Endothelial cell of umbilical vein (primary cell): ENCODE results near the gene PTGS1. TPM values are rescaled to one million over a fixed set of nuclear protein-coding genes. Genes with fewer than 3 reads are reported as not detected.

Experiments used
- BruUV-seq: library from RNA; stranded (reverse); fragments of 400-500 nt; replicated peaks from 2 replicates; lab custom pipeline; 2021; lab: Mats Ljungman, UMichigan
- CTCF ChIA-PET: fragments of 300-600, 350-600 bp; sonication (Branson Sonifier 250); formaldehyde crosslinking; loops from one replicate; lab custom pipeline; 2021; ENCODE audit warnings: antibody characterized with exemption, inconsistent platforms; lab: Charles Lee
- POLR2A ChIA-PET: fragments of 300-600, 350-600 bp; sonication (Branson Sonifier 250); formaldehyde crosslinking; loops from one replicate; lab custom pipeline; 2021; ENCODE audit warnings: antibody characterized with exemption, inconsistent platforms; lab: Charles Lee
- DNase-seq: peaks from one replicate; pipeline ENCODE4 v3.0.0-alpha.2; 2011; ENCODE audit warnings: low read depth, low spot score
- FAIRE-seq: peaks from 2 replicates; lab custom pipeline; 2011; peaks lifted over from hg19 to GRCh38; lab: Jason Lieb, UNC
- H2AFZ ChIP-seq: 2 replicates; pipeline ENCODE4 v1.6.0; 2012; ENCODE audit warnings: low read depth, low read length, control low read depth, inconsistent platforms
- H3K27ac ChIP-seq: 2 replicates; pipeline ENCODE4 v1.5.1; 2011; ENCODE audit warnings: low read depth, mild to moderate bottlenecking, control low read depth, low read length, moderate library complexity; ENCODE audit not compliant: insufficient read depth
- H3K27me3 ChIP-seq, 2 experiments: 2 replicates each; pipeline versions ENCODE4 v1.6.0 to v1.6.1; 2011; ENCODE audit warnings: low read length in 2 of 2, mixed read lengths in 1 of 2; ENCODE audit not compliant: control insufficient read depth in 2 of 2, insufficient read depth in 2 of 2
- H3K36me3 ChIP-seq, 2 experiments: 2 replicates in 1 of 2; 3 replicates in 1 of 2; pipeline ENCODE4 v1.5.1; 2011; ENCODE audit warnings: low read length in 2 of 2, mild to moderate bottlenecking in 1 of 2, moderate library complexity in 1 of 2; ENCODE audit not compliant: control insufficient read depth in 2 of 2, insufficient read depth in 2 of 2; ENCODE audit errors: extremely low read depth in 1 of 2
- H3K4me1 ChIP-seq: 3 replicates; pipeline ENCODE4 v1.5.1; 2011; ENCODE audit warnings: mild to moderate bottlenecking, low read length; ENCODE audit not compliant: control insufficient read depth, insufficient read depth; ENCODE audit errors: extremely low read depth
- H3K4me2 ChIP-seq: 2 replicates; pipeline ENCODE4 v1.6.1; 2011; ENCODE audit warnings: low read length, control low read depth, mixed read lengths; ENCODE audit not compliant: insufficient read depth
- H3K4me3 ChIP-seq, 3 experiments: fragments of 200-600 bp in 1 of 3; sonication (generic), shearing (Covaris generic) in 1 of 3; replicated peaks in 1 of 3; 2 replicates each; pipeline ENCODE4 v1.5.1; 2011 to 2016; ENCODE audit warnings: control low read depth in 3 of 3, low read length in 3 of 3, mild to moderate bottlenecking in 2 of 3, inconsistent platforms in 1 of 3, low read depth in 1 of 3, moderate library complexity in 1 of 3; ENCODE audit not compliant: insufficient read depth in 1 of 3
- H3K79me2 ChIP-seq: 2 replicates; pipeline ENCODE4 v1.6.0; 2012; ENCODE audit warnings: low read length, inconsistent platforms; ENCODE audit not compliant: control insufficient read depth, insufficient read depth
- H3K9ac ChIP-seq: replicated peaks from 2 replicates; pipeline ENCODE3; 2011; ENCODE audit warnings: low read length, control low read depth; ENCODE audit not compliant: insufficient read depth; ENCODE audit errors: extremely low read depth
- H3K9me1 ChIP-seq: replicated peaks from 3 replicates; pipeline ENCODE4 v1.6.0; 2011; ENCODE audit warnings: mild to moderate bottlenecking, low read length; ENCODE audit not compliant: control insufficient read depth, insufficient read depth; ENCODE audit errors: extremely low read depth
- H3K9me3 ChIP-seq: replicated peaks from 2 replicates; pipeline ENCODE4 v1.5.1; 2012; ENCODE audit warnings: low read length, inconsistent platforms; ENCODE audit not compliant: control insufficient read depth, insufficient read depth
- H4K20me1 ChIP-seq: replicated peaks from 2 replicates; pipeline ENCODE3; 2011; ENCODE audit warnings: mild to moderate bottlenecking, low read length; ENCODE audit not compliant: control insufficient read depth, insufficient read depth; ENCODE audit errors: extremely low read depth
- EZH2 ChIP-seq: IDR thresholded peaks from 2 replicates; pipeline ENCODE4 v1.6.1; 2012; ENCODE audit warnings: borderline replicate concordance, low read depth, mild to moderate bottlenecking, moderate library complexity, low read length, inconsistent platforms; ENCODE audit not compliant: severe bottlenecking
- GATA2 ChIP-seq: IDR thresholded peaks from 2 replicates; pipeline ENCODE4 v1.7.0; 2011; ENCODE audit warnings: low read depth, mild to moderate bottlenecking, moderate library complexity, mixed read lengths, low read length; ENCODE audit not compliant: insufficient read length, insufficient read depth
- JUN ChIP-seq: IDR thresholded peaks from 2 replicates; pipeline ENCODE4 v1.6.1; 2011; ENCODE audit warnings: borderline replicate concordance, low read depth; ENCODE audit not compliant: insufficient read length, insufficient read depth
- MYC ChIP-seq: IDR thresholded peaks from one replicate; pipeline ENCODE4 v1.6.1; 2011; ENCODE audit warnings: mild to moderate bottlenecking, low read depth, low read length
- POLR2A ChIP-seq: IDR thresholded peaks from 2 replicates; pipeline ENCODE4 v1.6.1; 2012; ENCODE audit warnings: low read depth, mild to moderate bottlenecking, control low read depth, low read length
- POLR2AphosphoS5 ChIP-seq: IDR thresholded peaks from 2 replicates; pipeline ENCODE4 v1.6.1; 2012; ENCODE audit warnings: low read depth, mild to moderate bottlenecking, control low read depth, low read length, moderate library complexity; ENCODE audit not compliant: insufficient read depth
- dilution Hi-C: fragments of 300-500 bp; cut with MboI; formaldehyde crosslinking; loops from one replicate; pipeline ENCODE4 v1.15.0; 2019; ENCODE audit warnings: low sequenced_read_pairs; ENCODE audit not compliant: extremely low pct_ligation_motif_present
- intact Hi-C: fragments of 100-400 bp; cut with micrococcal nuclease; formaldehyde crosslinking; loops from one replicate; pipeline ENCODE4 v1.10.0; 2022
- polyA plus RNA-seq, 4 experiments: library from polyadenylated mRNA; depleted of rRNA in 3 of 4; stranded (reverse) in 3 of 4; unstranded in 1 of 4; fragments of >200 nt; gene quantifications; 2 replicates each; pipeline versions ENCODE4 v1.2.1 to v1.2.3, GENCODE V29; 2011 to 2012; ENCODE audit warnings: missing spikeins in 1 of 4
- total RNA-seq: library from RNA; stranded (reverse); gene quantifications from 2 replicates; pipeline ENCODE4 v1.2.3, GENCODE V29; 2021
- TF ChIP-seq, protein P1 (sequence below): IDR thresholded peaks from 2 replicates; pipeline ENCODE4 v1.6.1; 2011; ENCODE audit not compliant: insufficient read depth, insufficient read length
- TF ChIP-seq, protein P2 (sequence below), 2 donors: IDR thresholded peaks; 1 replicate in 1 of 2; 2 replicates in 1 of 2; pipeline ENCODE4 v1.5.1; 2011; ENCODE audit warnings: low read length in 2 of 2, mild to moderate bottlenecking in 2 of 2, moderate library complexity in 2 of 2, control low read depth in 1 of 2, inconsistent platforms in 1 of 2, low read depth in 1 of 2; ENCODE audit not compliant: insufficient read depth in 1 of 2; ENCODE audit errors: extremely low read depth in 1 of 2

Gene PTGS1
- total and polyA plus RNA-seq, 2 donors (not counting 3 experiments of a cell fraction or from before 2014, with no cell fraction given): 37.6 to 45.2 TPM

GRCh38 chr9:122334916-122335315 lies 35.9 kb upstream of the PTGS1 start:
- dilution Hi-C loops: no loop called here

More at GRCh38 chr9:122334916-122335315, 35.9 kb upstream of the PTGS1 start:
- no peak overlapping the region for H3K9ac ChIP-seq
- ChIA-PET CTCF (interaction anchor here (1.5 to 1.8 kb wide), 3 partner anchors 11 to 31 kb away, joined by 3 to 7 read pairs (median 4); no protein-coding TSS in a partner anchor), POLR2A (no interaction called here)
- TF ChIP-seq MYC: no peak
- TF ChIP-seq, protein P1, sequence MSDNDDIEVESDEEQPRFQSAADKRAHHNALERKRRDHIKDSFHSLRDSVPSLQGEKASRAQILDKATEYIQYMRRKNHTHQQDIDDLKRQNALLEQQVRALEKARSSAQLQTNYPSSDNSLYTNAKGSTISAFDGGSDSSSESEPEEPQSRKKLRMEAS: no peak
- TF ChIP-seq GATA2: no peak
- TF ChIP-seq POLR2A: no peak
- TF ChIP-seq POLR2AphosphoS5: no peak
- TF ChIP-seq EZH2: no peak
- TF ChIP-seq, protein P2, sequence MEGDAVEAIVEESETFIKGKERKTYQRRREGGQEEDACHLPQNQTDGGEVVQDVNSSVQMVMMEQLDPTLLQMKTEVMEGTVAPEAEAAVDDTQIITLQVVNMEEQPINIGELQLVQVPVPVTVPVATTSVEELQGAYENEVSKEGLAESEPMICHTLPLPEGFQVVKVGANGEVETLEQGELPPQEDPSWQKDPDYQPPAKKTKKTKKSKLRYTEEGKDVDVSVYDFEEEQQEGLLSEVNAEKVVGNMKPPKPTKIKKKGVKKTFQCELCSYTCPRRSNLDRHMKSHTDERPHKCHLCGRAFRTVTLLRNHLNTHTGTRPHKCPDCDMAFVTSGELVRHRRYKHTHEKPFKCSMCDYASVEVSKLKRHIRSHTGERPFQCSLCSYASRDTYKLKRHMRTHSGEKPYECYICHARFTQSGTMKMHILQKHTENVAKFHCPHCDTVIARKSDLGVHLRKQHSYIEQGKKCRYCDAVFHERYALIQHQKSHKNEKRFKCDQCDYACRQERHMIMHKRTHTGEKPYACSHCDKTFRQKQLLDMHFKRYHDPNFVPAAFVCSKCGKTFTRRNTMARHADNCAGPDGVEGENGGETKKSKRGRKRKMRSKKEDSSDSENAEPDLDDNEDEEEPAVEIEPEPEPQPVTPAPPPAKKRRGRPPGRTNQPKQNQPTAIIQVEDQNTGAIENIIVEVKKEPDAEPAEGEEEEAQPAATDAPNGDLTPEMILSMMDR (IDR thresholded peaks at IDR 0.05; ENCODE audit: extremely low read depth in 1 of 2, insufficient read depth in 1 of 2, low read depth in 1 of 2, low read length in 2 of 2): no peak
- no peak for TF ChIP-seq JUN
- H3K79me2 ChIP-seq: no peaks in the 10 kb centered on the region
- peak; percentile 47 for DNase-seq
- no peaks in the 10 kb centered on the region for H3K27me3 ChIP-seq
- H3K4me1 ChIP-seq: peaks cover 24% of the 10 kb centered on the region
- H3K9me3 ChIP-seq: no peaks in the 10 kb centered on the region
- intact Hi-C loops: loop anchor here (1.0 kb wide), 1 partner anchor 12 kb away; no protein-coding TSS in a partner anchor
- no peak overlapping the region for H3K4me3 ChIP-seq
- no peaks in the 10 kb centered on the region for H3K9me1 ChIP-seq
- H4K20me1 ChIP-seq: no peaks in the 10 kb centered on the region
- no peaks in the 10 kb centered on the region for H3K36me3 ChIP-seq
- no peak overlapping the region for H3K4me2 ChIP-seq
- FAIRE-seq: peak; percentile 75
- no peak overlapping the region for H2AFZ ChIP-seq
- H3K27ac ChIP-seq: no peak overlapping the region
- BruUV-seq: no TSS peak
